ENCODE measurements around the gene RNU6-7. TPM values are rescaled to one million over a fixed set of nuclear protein-coding genes. Genes with fewer than 3 reads are reported as not detected.

Gene RNU6-7
- total and polyA plus RNA-seq, 10 of the 15 experiments (the other 5 are each of a cell fraction or from before 2014, with no cell fraction given) = not detected

- TF ChIP-seq ZNF592 (IDR thresholded peaks at IDR 0.05) (0 out of 2 replicates have a peak, but pooled peaks have one; percentile 37), ZNF622 (IDR thresholded peaks at IDR 0.05) (no peak), BMI1 (IDR thresholded peaks at IDR 0.05; ENCODE audit: borderline replicate concordance) (peak; percentile 58; the same call in 1 of the 2 replicates), NRF1 (conservative IDR thresholded peaks at IDR 0.05; ENCODE audit: low read depth, low read length) (0 out of 2 replicates have a peak, but pooled peaks have one; percentile 6), IRF4 (IDR thresholded peaks at IDR 0.05; ENCODE audit: low read depth, low read length) (no peak), RCOR1 (conservative IDR thresholded peaks at IDR 0.05; ENCODE audit: low read depth, low read length) (no peak), ASH2L (IDR thresholded peaks at IDR 0.05; ENCODE audit: borderline replicate concordance, low read depth) (0 out of 2 replicates have a peak, but pooled peaks have one; percentile 57), RBBP5 (conservative IDR thresholded peaks at IDR 0.05) (no peak), POLR2A (IDR thresholded peaks at IDR 0.05; ENCODE audit: low read depth, low read length) (peak; percentile 54; the same call in 1 of the 2 replicates), SP1 (IDR thresholded peaks at IDR 0.05; ENCODE audit: low read depth, low read length) (no peak), RAD21 (IDR thresholded peaks at IDR 0.05; ENCODE audit: insufficient read depth, low read depth, low read length) (no peak), ZNF217 (IDR thresholded peaks at IDR 0.05) (no peak), TAF1 (IDR thresholded peaks at IDR 0.05; ENCODE audit: borderline replicate concordance, low read depth, low read length) (no peak), DPF2 (IDR thresholded peaks at IDR 0.05) (peak; percentile 57), BCLAF1 (IDR thresholded peaks at IDR 0.05) (no peak), KLF5 (IDR thresholded peaks at IDR 0.05; ENCODE audit: partially characterized antibody) (peak; percentile 77), MTA2 (IDR thresholded peaks at IDR 0.05; ENCODE audit: low read depth) (peak; percentile 93), HDAC6 (IDR thresholded peaks at IDR 0.05; ENCODE audit: unreplicated experiment) (no peak), ATF3 (IDR thresholded peaks at IDR 0.05; ENCODE audit: borderline replicate concordance, extremely low read depth, low read depth, low read length) (no peak), SUZ12 (IDR thresholded peaks at IDR 0.05; ENCODE audit: unreplicated experiment) (peak; percentile 61), MAX (IDR thresholded peaks at IDR 0.05; ENCODE audit: low read depth, low read length) (peak; percentile 48; the same call in 1 of the 2 replicates), GATAD2B (conservative IDR thresholded peaks at IDR 0.05; ENCODE audit: low read depth) (0 out of 2 replicates have a peak, but pooled peaks have one; percentile 15), NR2C1 (IDR thresholded peaks at IDR 0.05) (no peak), CHD4 (IDR thresholded peaks at IDR 0.05) (no peak), RAD51 (IDR thresholded peaks at IDR 0.05) (no peak)
Measured at GRCh38 chr14:32202998-32203882, 1.4 kb downstream of the RNU6-7 start, which contains the start of gene RNU6-8 (continued).

Measured in GM12878 (cell line).